Panc1 (cell line): ENCODE results near the gene ENTPD5. TPM values are rescaled to one million over a fixed set of nuclear protein-coding genes. Genes with fewer than 3 reads are reported as not detected.

Source experiments
- ATAC-seq: fragments of 200-7000 bp; cut with Tn5 transposase; 2 replicates; pipeline ENCODE4 v1.9.1; 2020; ENCODE audit warnings: mild to moderate bottlenecking, moderate library complexity
- Bru-seq: library from RNA; stranded (reverse); fragments of 400-500 nt; gene quantifications from one replicate; lab custom pipeline; 2021; lab: Mats Ljungman, UMichigan
- BruChase-seq, 2 experiments: library from RNA; stranded (reverse); fragments of 400-500 nt; gene quantifications; one replicate each; lab custom pipeline; 2021; lab: Mats Ljungman, UMichigan
- BruUV-seq: library from RNA; stranded (reverse); fragments of 400-500 nt; replicated peaks from 2 replicates; lab custom pipeline; 2021; lab: Mats Ljungman, UMichigan
- CTCF ChIA-PET: fragments of 300-600 bp; sonication (Branson Sonifier 250); formaldehyde crosslinking; loops from one replicate; lab custom pipeline; 2022; ENCODE audit warnings: antibody characterized with exemption; lab: Charles Lee
- POLR2A ChIA-PET: fragments of 300-600 bp; sonication (Branson Sonifier 250); formaldehyde crosslinking; loops from one replicate; lab custom pipeline; 2022; ENCODE audit warnings: antibody characterized with exemption; lab: Charles Lee
- DNase-seq: peaks from one replicate; pipeline ENCODE4 v3.0.0-alpha.2; 2010; ENCODE audit warnings: low read depth, low spot score
- H3K27ac ChIP-seq: 2 replicates; pipeline ENCODE4 v1.5.1; 2011; ENCODE audit warnings: mild to moderate bottlenecking, low read length, inconsistent platforms
- H3K27me3 ChIP-seq: fragments of 200-500 bp; sonication (Bioruptor generic); 2 replicates; pipeline ENCODE4 v1.6.0; 2014; ENCODE audit warnings: low read length, inconsistent platforms; ENCODE audit not compliant: control insufficient read depth, insufficient read depth
- H3K36me3 ChIP-seq: fragments of 200-500 bp; sonication (Bioruptor generic); 2 replicates; pipeline ENCODE4 v1.5.1; 2014; ENCODE audit warnings: inconsistent platforms, mild to moderate bottlenecking, low read length, moderate library complexity; ENCODE audit not compliant: control insufficient read depth, insufficient read depth
- H3K4me1 ChIP-seq: 2 replicates; pipeline ENCODE4 v1.5.1; 2011; ENCODE audit warnings: inconsistent platforms, mild to moderate bottlenecking, low read length, moderate library complexity; ENCODE audit not compliant: control insufficient read depth, insufficient read depth
- H3K4me3 ChIP-seq, 2 experiments: 2 replicates each; pipeline ENCODE4 v1.5.1; 2011 to 2012; ENCODE audit warnings: low read depth in 2 of 2, low read length in 2 of 2, mild to moderate bottlenecking in 2 of 2, inconsistent platforms in 1 of 2, moderate library complexity in 1 of 2
- H3K9me3 ChIP-seq: fragments of 200-500 bp; sonication (Bioruptor generic); 2 replicates; pipeline ENCODE4 v1.5.1; 2014; ENCODE audit warnings: low read depth, mild to moderate bottlenecking, inconsistent platforms, low read length, moderate library complexity; ENCODE audit not compliant: control insufficient read depth, insufficient read depth
- CTCF ChIP-seq: fragments of 450-650 bp; IDR thresholded peaks from 2 replicates; pipeline ENCODE4 v1.5.1; 2017; ENCODE audit warnings: mild to moderate bottlenecking
- POLR2AphosphoS5 ChIP-seq: IDR thresholded peaks from 2 replicates; pipeline ENCODE4 v1.6.1; 2012; ENCODE audit warnings: mild to moderate bottlenecking, low read depth, low read length, moderate library complexity
- REST ChIP-seq, 2 experiments: IDR thresholded peaks; 2 replicates each; pipeline ENCODE4 v1.6.1; 2011 to 2012; ENCODE audit warnings: low read depth in 2 of 2, control low read depth in 1 of 2, low read length in 1 of 2, mild to moderate bottlenecking in 1 of 2, moderate library complexity in 1 of 2; ENCODE audit not compliant: insufficient read depth in 1 of 2
- SIN3A ChIP-seq: IDR thresholded peaks from 2 replicates; pipeline ENCODE4 v1.6.1; 2012; ENCODE audit warnings: low read depth, mild to moderate bottlenecking, low read length, moderate library complexity, borderline replicate concordance; ENCODE audit not compliant: insufficient read depth
- TCF7L2 ChIP-seq: IDR thresholded peaks from 2 replicates; pipeline ENCODE4 v1.6.1; 2011; ENCODE audit warnings: mild to moderate bottlenecking, low read depth, low read length, inconsistent platforms
- in situ Hi-C: cut with HindIII; loops from 2 replicates; pipeline ENCODE4 v1.10.0; 2016; ENCODE audit warnings: low sequenced_read_pairs, low pct_unique_long_range_greater_than_20kb
- intact Hi-C: fragments of 100-400 bp; cut with micrococcal nuclease; formaldehyde crosslinking; loops from one replicate; pipeline ENCODE4 v1.10.0; 2022; ENCODE audit not compliant: unreplicated experiment
- long read RNA-seq: library from polyadenylated mRNA; unstranded; transcript quantifications from one replicate; pipeline ENCODE4 v2.0.0, GENCODE V29; 2021; ENCODE audit not compliant: unreplicated experiment
- polyA plus RNA-seq: library from polyadenylated mRNA; unstranded; fragments of >200 nt; gene quantifications from one replicate; pipeline ENCODE4 v1.2.1, GENCODE V29; 2012; ENCODE audit warnings: missing spikeins; ENCODE audit not compliant: insufficient read length
- total RNA-seq: library from RNA; stranded (reverse); gene quantifications from one replicate; pipeline ENCODE4 v1.2.1, GENCODE V29; 2021; ENCODE audit not compliant: unreplicated experiment

Gene ENTPD5, protein sequence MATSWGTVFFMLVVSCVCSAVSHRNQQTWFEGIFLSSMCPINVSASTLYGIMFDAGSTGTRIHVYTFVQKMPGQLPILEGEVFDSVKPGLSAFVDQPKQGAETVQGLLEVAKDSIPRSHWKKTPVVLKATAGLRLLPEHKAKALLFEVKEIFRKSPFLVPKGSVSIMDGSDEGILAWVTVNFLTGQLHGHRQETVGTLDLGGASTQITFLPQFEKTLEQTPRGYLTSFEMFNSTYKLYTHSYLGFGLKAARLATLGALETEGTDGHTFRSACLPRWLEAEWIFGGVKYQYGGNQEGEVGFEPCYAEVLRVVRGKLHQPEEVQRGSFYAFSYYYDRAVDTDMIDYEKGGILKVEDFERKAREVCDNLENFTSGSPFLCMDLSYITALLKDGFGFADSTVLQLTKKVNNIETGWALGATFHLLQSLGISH
- total RNA-seq = 13.0 TPM
- polyA plus RNA-seq = 9.8 TPM
- percentile 55 among the genes with signal in this experiment for Bru-seq, nascent RNA
- percentile 60 among the genes with signal in this experiment for BruChase-seq, experiment 1, labeled RNA remaining after a 2-hour chase
- BruChase-seq, experiment 2, labeled RNA remaining after a 6-hour chase = percentile 65 among the genes with signal in this experiment
- long read RNA-seq, full-length matches to known transcripts = 2 of 22 reads
- long read RNA-seq, partial matches to known transcripts = 4 of 22 reads
- long read RNA-seq, other reads (novel, unspliced or antisense) = 16 of 22 reads

DNA sequence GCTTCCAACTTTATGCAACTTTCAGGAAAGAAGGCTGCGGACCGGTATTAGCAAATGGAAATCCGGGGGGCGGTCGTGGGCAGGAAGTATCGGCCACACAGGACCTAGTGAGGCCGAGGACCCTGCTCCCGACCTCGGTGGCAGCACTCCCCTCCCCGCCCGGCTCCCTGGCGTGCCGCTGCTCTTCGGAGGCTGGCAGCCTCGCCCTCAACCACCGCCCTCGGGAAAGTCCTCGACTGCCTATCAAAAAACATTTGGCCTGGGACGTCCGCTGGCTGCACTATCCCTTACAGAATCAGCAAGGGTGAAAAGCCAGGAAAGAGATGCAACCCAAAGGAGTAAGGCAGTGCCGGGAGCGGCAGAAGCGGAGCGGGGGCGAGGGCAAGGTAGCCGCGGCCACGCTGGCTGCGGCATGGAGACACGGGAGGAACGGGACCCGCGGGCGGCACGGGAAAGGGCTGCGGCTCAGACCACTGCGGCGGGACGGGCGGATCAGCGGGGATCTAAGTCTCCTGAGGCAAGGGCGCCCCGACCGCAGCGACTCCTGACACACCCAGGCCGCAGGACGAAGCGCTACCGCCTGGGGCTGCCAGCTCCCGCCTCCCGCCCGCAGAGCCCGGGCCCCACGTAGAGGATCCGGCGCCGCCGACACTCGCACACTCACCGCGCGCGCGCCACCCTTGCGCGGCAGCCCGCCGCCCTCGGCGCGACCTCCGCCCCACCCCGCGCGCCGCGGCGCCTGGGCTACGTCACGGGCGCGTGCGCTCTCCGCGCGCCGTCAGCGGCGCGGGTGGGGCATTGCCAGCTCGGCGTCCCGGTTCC, at the start of gene ENTPD5, which contains the start of gene BBOF1:
ENTPD5 (minus strand) TSS at position 703 of the 822 bp plus-strand sequence. CDS start 31,186 bp downstream, outside the sequence.
BBOF1 (plus strand) TSS at position 764 of the 822 bp plus-strand sequence. CDS start 130 bp downstream, outside the sequence.
- CTCF ChIA-PET = no interaction called here
- Histone ChIP-seq H3K4me3 (peak within 1 kb of the TSS; percentile 84 to 85), H3K4me1 (no peaks in the 10 kb centered on the region), H3K9me3 (no peaks in the 10 kb centered on the region), H3K27ac (peak within 1 kb of the TSS; percentile 89), H3K36me3 (peaks cover 4% of the 10 kb centered on the region), H3K27me3 (no peaks in the 10 kb centered on the region)
- TF ChIP-seq POLR2AphosphoS5 = peak; percentile 54; the same call in 1 of the 2 replicates
- TF ChIP-seq TCF7L2 = no peak
- no peak for TF ChIP-seq SIN3A
- TF ChIP-seq CTCF = no peak
- no peak for TF ChIP-seq REST (IDR thresholded peaks at IDR 0.05; ENCODE audit: insufficient read depth in 1 of 2, low read depth in 2 of 2, low read length in 1 of 2)
- no TSS peak for BruUV-seq
- DNase-seq = no peak
- POLR2A ChIA-PET = interaction anchor here (0.7 kb wide), 2 partner anchors 65 to 66 kb away, joined by 5 read pairs; no protein-coding TSS in a partner anchor
- in situ Hi-C loops = no loop called here
- ATAC-seq = peak; percentile 97
- intact Hi-C loops = no loop called here
